H9 (cell line): Measurements from ENCODE around the gene FHOD1. TPM values are rescaled to one million over a fixed set of nuclear protein-coding genes. Genes with fewer than 3 reads are reported as not detected.
A peak's percentile ranks its signal among the peaks of the same experiment; 100 is the strongest.

ENCODE experiments used
- DNase-seq: peaks from one replicate; pipeline ENCODE4 v3.0.0-alpha.2; 2017
- H2AFZ ChIP-seq: one replicate; pipeline ENCODE4 v1.6.1; 2013; ENCODE audit warnings: mild to moderate bottlenecking, low read length, control low read depth, moderate library complexity
- H2AK5ac ChIP-seq: 2 replicates; pipeline ENCODE4 v1.6.1; 2013; ENCODE audit warnings: low read length, control low read depth, mixed read lengths; ENCODE audit not compliant: insufficient read length
- H2BK120ac ChIP-seq: one replicate; pipeline ENCODE4 v1.6.1; 2013; ENCODE audit warnings: low read depth, mild to moderate bottlenecking, low read length, control low read depth, inconsistent platforms; ENCODE audit not compliant: poor library complexity, severe bottlenecking
- H2BK12ac ChIP-seq: 2 replicates; pipeline ENCODE4 v1.6.1; 2013; ENCODE audit warnings: low read length, control low read depth, mixed read lengths, low read depth; ENCODE audit not compliant: insufficient read length
- H2BK15ac ChIP-seq: 2 replicates; pipeline ENCODE4 v1.6.1; 2013; ENCODE audit warnings: low read depth, low read length, control low read depth
- H2BK20ac ChIP-seq: one replicate; pipeline ENCODE4 v1.6.1; 2013; ENCODE audit warnings: low read depth, mild to moderate bottlenecking, low read length, control low read depth, inconsistent platforms; ENCODE audit not compliant: poor library complexity, severe bottlenecking
- H2BK5ac ChIP-seq: 2 replicates; pipeline ENCODE4 v1.6.1; 2013; ENCODE audit warnings: low read length, control low read depth, mixed read lengths; ENCODE audit not compliant: insufficient read length
- H3K14ac ChIP-seq: 2 replicates; pipeline ENCODE4 v1.6.1; 2013; ENCODE audit warnings: low read length, control low read depth; ENCODE audit not compliant: insufficient read depth
- H3K18ac ChIP-seq: 2 replicates; pipeline ENCODE4 v1.6.1; 2013; ENCODE audit warnings: low read depth, mild to moderate bottlenecking, mixed read lengths, low read length, control low read depth; ENCODE audit not compliant: insufficient read length
- H3K23ac ChIP-seq: 2 replicates; pipeline ENCODE4 v1.6.1; 2013; ENCODE audit warnings: low read length, control low read depth, mixed read lengths, low read depth; ENCODE audit not compliant: insufficient read length
- H3K23me2 ChIP-seq: 2 replicates; pipeline ENCODE4 v1.6.1; 2013; ENCODE audit warnings: low read depth, mild to moderate bottlenecking, mixed read lengths, low read length, control low read depth; ENCODE audit not compliant: insufficient read length, poor library complexity, severe bottlenecking
- H3K27ac ChIP-seq: 2 replicates; pipeline ENCODE4 v1.5.1; 2013; ENCODE audit warnings: low read length, control low read depth, mixed read lengths, low read depth; ENCODE audit not compliant: insufficient read length
- H3K27me3 ChIP-seq: 2 replicates; pipeline ENCODE4 v1.6.1; 2013; ENCODE audit warnings: low read length, control low read depth, inconsistent platforms; ENCODE audit not compliant: insufficient read depth
- H3K4ac ChIP-seq: 2 replicates; pipeline ENCODE4 v1.6.1; 2013; ENCODE audit warnings: low read depth, mild to moderate bottlenecking, control low read depth, inconsistent platforms, low read length, moderate library complexity
- H3K4me1 ChIP-seq: 2 replicates; pipeline ENCODE4 v1.6.1; 2013; ENCODE audit warnings: low read length, control low read depth, inconsistent platforms; ENCODE audit not compliant: insufficient read depth
- H3K4me2 ChIP-seq: 2 replicates; pipeline ENCODE4 v1.6.1; 2013; ENCODE audit warnings: low read length, control low read depth, mixed read lengths; ENCODE audit not compliant: insufficient read length, insufficient read depth
- H3K56ac ChIP-seq: 2 replicates; pipeline ENCODE4 v1.6.1; 2013; ENCODE audit warnings: low read depth, mild to moderate bottlenecking, mixed read lengths, low read length, control low read depth; ENCODE audit not compliant: insufficient read length
- H3K79me1 ChIP-seq: 2 replicates; pipeline ENCODE4 v1.6.1; 2013; ENCODE audit warnings: low read depth, mild to moderate bottlenecking, moderate library complexity, low read length, control low read depth, inconsistent platforms; ENCODE audit not compliant: insufficient read depth, poor library complexity, severe bottlenecking
- H3K79me2 ChIP-seq: 2 replicates; pipeline ENCODE4 v1.6.1; 2013; ENCODE audit warnings: low read length, control low read depth, inconsistent platforms; ENCODE audit not compliant: insufficient read depth
- H3K9ac ChIP-seq: 2 replicates; pipeline ENCODE4 v1.6.1; 2013; ENCODE audit warnings: low read length, control low read depth, mixed read lengths; ENCODE audit not compliant: insufficient read length; ENCODE audit errors: extremely low read depth
- H3K9me3 ChIP-seq: one replicate; pipeline ENCODE4 v1.6.1; 2013; ENCODE audit warnings: low read depth, low read length, inconsistent platforms; ENCODE audit not compliant: control insufficient read depth
- H3T11ph ChIP-seq: one replicate; pipeline ENCODE4 v1.6.1; 2013; ENCODE audit warnings: mild to moderate bottlenecking, low read length, control low read depth, inconsistent platforms
- H4K20me1 ChIP-seq: one replicate; pipeline ENCODE4 v1.6.1; 2013; ENCODE audit not compliant: control insufficient read depth, insufficient read length, insufficient read depth
- H4K5ac ChIP-seq: 2 replicates; pipeline ENCODE4 v1.6.1; 2013; ENCODE audit warnings: low read depth, mild to moderate bottlenecking, mixed read lengths, low read length, control low read depth; ENCODE audit not compliant: insufficient read length
- H4K8ac ChIP-seq: replicated peaks from 2 replicates; pipeline ENCODE4 v1.6.1; 2013; ENCODE audit warnings: low read length, control low read depth, mixed read lengths, low read depth; ENCODE audit not compliant: insufficient read length
- H4K91ac ChIP-seq: 2 replicates; pipeline ENCODE4 v1.6.1; 2013; ENCODE audit warnings: low read depth, mild to moderate bottlenecking, moderate library complexity, mixed read lengths, low read length, control low read depth; ENCODE audit not compliant: insufficient read length
- H3K27ac Mint-ChIP-seq, 3 experiments: 2 replicates in 2 of 3; 3 replicates in 1 of 3; pipeline ENCODE4 v1.8.0; 2020 to 2021; ENCODE audit warnings: mixed read lengths in 3 of 3, mild to moderate bottlenecking in 1 of 3, moderate library complexity in 1 of 3
- H3K27me3 Mint-ChIP-seq: 2 replicates; pipeline ENCODE4 v1.8.0; 2021; ENCODE audit warnings: low read depth, mild to moderate bottlenecking, moderate library complexity, mixed read lengths
- H3K36me3 Mint-ChIP-seq, 3 experiments: 2 replicates in 2 of 3; 3 replicates in 1 of 3; pipeline ENCODE4 v1.8.0; 2020 to 2021; ENCODE audit warnings: low read depth in 3 of 3, mixed read lengths in 3 of 3; ENCODE audit not compliant: insufficient read depth in 1 of 3
- H3K4me1 Mint-ChIP-seq, 2 experiments: 2 replicates each; pipeline ENCODE4 v1.8.0; 2020; ENCODE audit warnings: mixed read lengths in 2 of 2
- H3K4me3 Mint-ChIP-seq, 2 experiments: 2 replicates in 1 of 2; 3 replicates in 1 of 2; pipeline ENCODE4 v1.8.0; 2020 to 2021; ENCODE audit warnings: mild to moderate bottlenecking in 2 of 2, mixed read lengths in 2 of 2, moderate library complexity in 1 of 2
- H3K9me3 Mint-ChIP-seq, 2 experiments: 2 replicates in 1 of 2; 3 replicates in 1 of 2; pipeline ENCODE4 v1.8.0; 2020; ENCODE audit warnings: mild to moderate bottlenecking in 2 of 2, mixed read lengths in 2 of 2, moderate library complexity in 1 of 2
- WGBS: extraction: QIAGEN DNeasy Blood & Tissue Kit; methylation state at CpG from one replicate; pipeline ENCODE4 v1.1.7; 2013; ENCODE audit warnings: missing lambda C conversion rate, low lambda C conversion rate, mixed read lengths; ENCODE audit not compliant: insufficient read length; ENCODE audit errors: extremely low coverage; 5-methylcytosine and 5-hydroxymethylcytosine counted together
- total RNA-seq: library from RNA; stranded (reverse); gene quantifications from 2 replicates; pipeline ENCODE4 v1.2.1, GENCODE V29; 2021
- TF ChIP-seq, protein P1 (sequence below): fragments of 200-600 bp; sonication (generic); conservative IDR thresholded peaks from 3 replicates; pipeline ENCODE4 v1.8.0; 2021; ENCODE audit warnings: antibody characterized with exemption, mild to moderate bottlenecking

Gene FHOD1
- total RNA-seq, 1 experiment from 2014 or later, result 67.0 TPM

- H2BK20ac ChIP-seq, result no peak overlapping the region
- H3K27me3 ChIP-seq, result no peaks in the 10 kb centered on the region; the same call in 1 of the 2 replicates
- H4K91ac ChIP-seq, result no peak overlapping the region
- H3T11ph ChIP-seq, result no peak overlapping the region
- no peak overlapping the region; the same call in 1 of the 2 replicates for H2BK15ac ChIP-seq
- H3K18ac ChIP-seq, result no peak overlapping the region
- no peaks in the 10 kb centered on the region for H4K20me1 ChIP-seq
- no peak overlapping the region for H2BK12ac ChIP-seq
- H3K4me1 ChIP-seq, result no peaks in the 10 kb centered on the region
- Mint-ChIP-seq H3K4me3 (no peak overlapping the region), H3K36me3 (peaks cover 0 to 9% (median 0%) of the 10 kb centered on the region in 3 experiments; a peak in 2 of 7 replicates), H3K9me3 (no peaks in the 10 kb centered on the region), H3K4me1 (peaks cover 10 to 12% of the 10 kb centered on the region in 2 experiments; a peak in 3 of 4 replicates), H3K27ac (no peak overlapping the region), H3K27me3 (peaks cover 14% of the 10 kb centered on the region)
- H3K27ac ChIP-seq, result no peak overlapping the region
- no peaks in the 10 kb centered on the region for H3K79me2 ChIP-seq
- no peaks in the 10 kb centered on the region for H3K9me3 ChIP-seq
- no peak overlapping the region for H2AFZ ChIP-seq
- no peak overlapping the region for H3K56ac ChIP-seq
- DNase-seq, result no peak
- no peak overlapping the region for H3K23ac ChIP-seq
- TF ChIP-seq, protein P1, sequence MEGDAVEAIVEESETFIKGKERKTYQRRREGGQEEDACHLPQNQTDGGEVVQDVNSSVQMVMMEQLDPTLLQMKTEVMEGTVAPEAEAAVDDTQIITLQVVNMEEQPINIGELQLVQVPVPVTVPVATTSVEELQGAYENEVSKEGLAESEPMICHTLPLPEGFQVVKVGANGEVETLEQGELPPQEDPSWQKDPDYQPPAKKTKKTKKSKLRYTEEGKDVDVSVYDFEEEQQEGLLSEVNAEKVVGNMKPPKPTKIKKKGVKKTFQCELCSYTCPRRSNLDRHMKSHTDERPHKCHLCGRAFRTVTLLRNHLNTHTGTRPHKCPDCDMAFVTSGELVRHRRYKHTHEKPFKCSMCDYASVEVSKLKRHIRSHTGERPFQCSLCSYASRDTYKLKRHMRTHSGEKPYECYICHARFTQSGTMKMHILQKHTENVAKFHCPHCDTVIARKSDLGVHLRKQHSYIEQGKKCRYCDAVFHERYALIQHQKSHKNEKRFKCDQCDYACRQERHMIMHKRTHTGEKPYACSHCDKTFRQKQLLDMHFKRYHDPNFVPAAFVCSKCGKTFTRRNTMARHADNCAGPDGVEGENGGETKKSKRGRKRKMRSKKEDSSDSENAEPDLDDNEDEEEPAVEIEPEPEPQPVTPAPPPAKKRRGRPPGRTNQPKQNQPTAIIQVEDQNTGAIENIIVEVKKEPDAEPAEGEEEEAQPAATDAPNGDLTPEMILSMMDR, result no peak
- WGBS, result no CpG with 5 or more reads among the region's 21 CpGs
- H2BK120ac ChIP-seq, result no peak overlapping the region
- H3K4ac ChIP-seq, result no peak overlapping the region
- no peak overlapping the region for H2AK5ac ChIP-seq
- H3K23me2 ChIP-seq, result no peaks in the 10 kb centered on the region
- H2BK5ac ChIP-seq, result no peak overlapping the region
- no peak overlapping the region for H3K4me2 ChIP-seq
- no peaks in the 10 kb centered on the region for H3K79me1 ChIP-seq
- no peak overlapping the region for H3K9ac ChIP-seq
- H4K8ac ChIP-seq, result no peak overlapping the region
- 0 out of 2 replicates have a peak overlapping the region, but pooled peaks have one; percentile 6 for H3K14ac ChIP-seq
- no peak overlapping the region for H4K5ac ChIP-seq
Measured at GRCh38 chr16:67207249-67208091, 39.8 kb downstream of the FHOD1 start.
